Measurements from ENCODE around the gene HS3ST4.

Gene HS3ST4

DNA sequence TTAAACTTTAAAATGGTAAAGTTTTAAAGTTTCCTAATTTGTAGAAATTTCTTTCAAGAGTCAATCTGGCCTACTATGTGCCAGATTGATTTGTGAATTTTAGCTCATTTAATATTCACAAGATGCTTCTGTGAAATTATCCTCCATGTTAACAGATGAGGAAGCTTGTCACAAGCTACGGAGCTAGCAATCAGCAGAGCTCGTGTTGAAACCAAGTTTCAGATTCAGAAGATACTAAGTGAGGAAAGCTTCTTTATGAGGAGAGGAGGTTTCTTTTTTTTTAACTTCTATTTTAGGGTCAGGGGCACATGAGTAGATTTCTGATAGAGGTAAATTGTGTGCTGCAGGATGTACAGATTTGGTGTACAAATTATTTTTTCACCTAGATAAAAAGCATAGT, 135.9 kb downstream of the HS3ST4 start:
- DNase-seq (ENCODE audit: low spot score) = no peak

- DNase-seq (ENCODE audit: low spot score) = no peak
Observed at GRCh38 chr16:25828510-25828909, 136.8 kb downstream of the HS3ST4 start.

- DNase-seq (ENCODE audit: low spot score) = no peak
Observed at GRCh38 chr16:25832291-25832690, 140.5 kb downstream of the HS3ST4 start.

- no peak for DNase-seq (ENCODE audit: low spot score)
Observed at GRCh38 chr16:25834101-25834500, 142.3 kb downstream of the HS3ST4 start.

DNA sequence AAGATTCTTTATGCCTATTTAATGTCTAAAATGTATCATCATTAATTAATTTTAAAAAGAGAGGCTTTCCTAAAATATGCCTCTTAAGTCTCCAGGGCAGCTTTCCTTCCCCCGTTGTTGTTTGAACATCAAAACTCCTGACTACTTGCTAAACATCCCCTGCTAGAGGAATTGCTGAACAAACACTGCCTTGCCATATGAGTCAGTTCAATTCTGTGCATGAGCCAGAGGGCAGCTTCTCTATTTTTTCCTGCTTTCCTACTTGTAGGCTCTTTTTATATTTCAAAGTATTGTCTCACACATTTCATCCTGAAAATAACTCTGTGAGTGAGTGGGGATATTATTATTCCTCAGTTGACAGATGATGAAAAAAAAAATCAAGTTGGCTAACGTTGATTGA, 143.4 kb downstream of the HS3ST4 start:
- DNase-seq (ENCODE audit: low spot score) = peak; percentile 6

- peak; percentile 80 for DNase-seq (ENCODE audit: low spot score)
Observed at GRCh38 chr16:25838724-25839186, 147.0 kb downstream of the HS3ST4 start.

- DNase-seq (ENCODE audit: low spot score) = no peak
Observed at GRCh38 chr16:25841761-25842160, 150.0 kb downstream of the HS3ST4 start.

DNA sequence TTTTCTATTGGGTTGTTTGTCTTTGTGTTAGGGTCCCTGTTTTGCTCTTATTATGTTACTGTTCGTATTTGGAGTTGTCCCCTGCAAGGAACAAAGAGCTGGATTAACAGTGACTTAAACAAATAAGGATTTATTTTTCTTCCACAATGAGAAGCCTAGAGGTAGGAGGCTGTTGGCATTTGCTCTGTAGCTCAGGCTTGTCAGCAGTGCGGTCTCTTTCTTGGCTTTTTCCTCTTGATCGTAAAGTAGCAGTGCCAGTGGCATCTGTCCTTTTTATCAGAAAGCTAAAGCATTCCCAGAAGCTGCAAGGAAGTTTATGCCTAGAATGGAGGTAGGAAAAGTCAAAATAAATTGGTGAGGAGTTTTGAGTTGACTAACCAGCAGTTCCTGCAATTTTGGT, 154.1 kb downstream of the HS3ST4 start:
- DNase-seq (ENCODE audit: low spot score) = no peak

- DNase-seq (ENCODE audit: low spot score) = no peak
Observed at GRCh38 chr16:25854141-25854540, 162.4 kb downstream of the HS3ST4 start.

- DNase-seq (ENCODE audit: low spot score) = no peak
Observed at GRCh38 chr16:25855063-25855462, 163.3 kb downstream of the HS3ST4 start.

GRCh38 chr16:25855818-25856217, 164.1 kb downstream of the HS3ST4 start:
- DNase-seq (ENCODE audit: low spot score) = no peak

- no peak for DNase-seq (ENCODE audit: low spot score)
Observed at GRCh38 chr16:25859645-25860044, 167.9 kb downstream of the HS3ST4 start.

DNA sequence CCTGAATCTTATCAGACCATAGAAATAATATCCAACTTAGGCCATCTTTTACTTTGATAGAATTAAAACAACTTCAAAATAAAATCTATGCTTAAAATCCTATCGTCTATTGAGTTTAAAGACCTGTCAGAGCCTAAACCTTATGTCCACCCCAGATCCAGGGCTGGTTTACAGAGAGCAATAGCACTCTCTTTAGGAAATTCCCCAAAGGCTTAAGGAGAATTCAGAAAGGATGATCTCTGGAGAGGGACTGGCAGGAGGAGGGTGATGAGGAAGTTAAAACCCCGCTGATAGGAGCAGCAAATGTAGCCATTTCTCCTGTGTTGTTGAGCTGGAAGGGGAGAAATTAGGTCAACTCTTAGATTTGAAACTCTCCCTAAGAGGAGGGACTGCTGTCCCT, 175.3 kb downstream of the HS3ST4 start:
- DNase-seq (ENCODE audit: low spot score) = no peak

DNA sequence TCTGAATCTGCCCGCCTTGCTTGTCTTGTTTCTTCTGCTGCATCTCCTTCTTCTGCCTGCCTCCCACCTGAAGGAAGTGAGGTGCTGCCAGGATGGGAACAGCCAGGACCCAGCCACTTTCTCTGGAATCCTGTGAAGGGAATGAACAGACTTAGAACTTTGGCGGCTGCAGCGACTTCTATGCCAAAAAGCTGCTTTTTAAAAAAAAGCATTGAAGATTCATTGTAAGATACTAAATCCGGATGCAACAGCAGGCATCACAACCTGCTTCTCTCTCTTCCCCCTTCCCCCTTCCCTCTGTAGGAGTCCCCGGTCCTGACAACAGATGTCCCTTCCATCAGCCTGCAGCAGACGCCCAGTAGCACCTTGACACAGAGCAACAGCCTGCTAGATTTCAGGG, 176.3 kb downstream of the HS3ST4 start:
- DNase-seq (ENCODE audit: low spot score) = no peak

DNA sequence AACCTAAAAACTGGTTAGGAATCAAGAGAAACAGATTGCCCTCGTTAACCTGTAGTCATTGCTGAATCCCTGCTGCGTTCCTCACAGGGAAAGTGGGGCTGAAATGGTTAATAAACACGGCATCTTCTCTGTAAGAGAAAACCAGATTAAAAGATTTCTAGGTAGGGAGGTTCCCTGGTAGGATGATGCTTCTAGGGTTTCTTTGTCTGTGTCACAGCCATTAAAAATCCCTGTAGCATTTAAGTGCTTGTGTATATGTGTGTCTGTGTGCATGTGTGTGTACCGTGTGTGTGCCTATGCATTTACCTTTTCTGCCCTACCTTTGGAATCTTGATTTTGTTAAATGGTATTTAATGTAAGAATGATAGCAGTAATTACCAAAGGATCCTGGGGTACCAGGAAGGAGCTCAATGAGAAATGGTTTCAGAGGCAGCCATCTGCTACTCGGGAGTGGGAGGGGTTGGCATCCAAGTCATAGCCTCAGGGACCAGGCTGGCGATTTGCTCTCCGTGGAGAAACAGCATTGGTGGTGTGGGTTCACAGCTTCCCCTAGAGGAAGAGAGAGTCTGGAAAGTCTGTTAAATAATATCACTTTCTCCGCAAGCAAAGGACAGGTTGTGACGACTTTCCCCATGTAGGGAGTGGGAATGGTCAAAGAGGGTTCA, 177.1 kb downstream of the HS3ST4 start:
- DNase-seq (ENCODE audit: low spot score) = no peak

- no peak for DNase-seq (ENCODE audit: low spot score)
Observed at GRCh38 chr16:25872369-25873070, 180.8 kb downstream of the HS3ST4 start.

DNA sequence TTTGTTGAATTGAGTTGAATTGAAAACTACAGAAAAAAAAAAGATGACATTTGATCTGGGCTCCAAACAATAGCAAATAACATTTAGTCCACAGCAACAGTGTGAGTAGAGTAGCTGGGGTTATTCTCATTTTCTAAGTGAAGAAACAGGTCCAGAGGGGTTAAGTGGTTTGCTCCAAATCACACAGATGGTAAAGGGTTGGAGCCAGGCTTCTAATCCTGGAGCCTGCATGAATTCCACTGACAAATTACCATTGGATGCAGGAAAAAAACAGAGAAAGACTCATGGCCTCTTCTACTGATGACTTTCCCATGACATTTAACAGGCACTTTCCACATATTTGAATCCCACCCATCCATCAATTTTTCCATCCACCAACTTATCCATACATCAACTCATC, 182.4 kb downstream of the HS3ST4 start:
- DNase-seq (ENCODE audit: low spot score) = no peak

- DNase-seq (ENCODE audit: low spot score) = no peak
Observed at GRCh38 chr16:25875956-25876598, 184.3 kb downstream of the HS3ST4 start.

DNA sequence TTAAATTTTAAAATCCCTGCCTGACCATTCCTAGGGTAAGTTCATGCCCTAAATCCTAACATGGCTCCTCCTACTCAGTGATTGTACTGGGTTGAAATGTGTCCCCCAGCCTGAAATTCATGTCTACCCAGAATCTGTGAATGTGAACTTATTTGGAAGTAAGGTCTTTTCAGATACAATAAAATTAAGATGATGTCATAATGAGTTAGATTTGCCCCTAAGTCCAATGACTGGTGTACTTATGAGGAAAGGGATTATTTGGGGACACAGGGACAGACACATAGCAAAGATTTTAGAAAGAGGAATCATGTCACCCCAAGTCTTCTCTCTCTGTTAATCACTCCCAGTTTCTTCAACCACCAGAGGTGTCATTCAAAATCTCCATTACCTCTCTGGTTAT, 185.3 kb downstream of the HS3ST4 start:
- DNase-seq (ENCODE audit: low spot score) = no peak

- DNase-seq (ENCODE audit: low spot score) = no peak
Observed at GRCh38 chr16:25886598-25886997, 194.8 kb downstream of the HS3ST4 start.

- no peak for DNase-seq (ENCODE audit: low spot score)
Observed at GRCh38 chr16:25888868-25889267, 197.1 kb downstream of the HS3ST4 start.

GRCh38 chr16:25893332-25893731, 201.6 kb downstream of the HS3ST4 start:
- no peak for DNase-seq (ENCODE audit: low spot score)

- no peak for DNase-seq (ENCODE audit: low spot score)
Observed at GRCh38 chr16:25894093-25894492, 202.3 kb downstream of the HS3ST4 start.
